Tibial artery (tissue), 4 donors: ENCODE data around the gene CCDC73.

Experiments used
- DNase-seq, 2 donors: peaks; one replicate each; pipeline ENCODE4 v3.0.0-alpha.2; 2019
- H3K27ac ChIP-seq, 2 donors: fragments of 200-600 bp; sonication (generic) in 1 of 2; 1 replicate in 1 of 2; 2 replicates in 1 of 2; pipeline ENCODE4 v1.5.1; 2018 to 2019; ENCODE audit warnings: mild to moderate bottlenecking in 1 of 2
- H3K27me3 ChIP-seq, 2 donors: fragments of 200-600 bp; sonication (generic) in 1 of 2; one replicate each; pipeline versions ENCODE4 v1.5.1 to v1.6.0; 2016 to 2019
- H3K36me3 ChIP-seq, 3 donors: fragments of 200-600 bp; sonication (generic) in 2 of 3; one replicate each; pipeline ENCODE4 v1.5.1; 2016 to 2019; ENCODE audit warnings: mild to moderate bottlenecking in 2 of 3
- H3K4me1 ChIP-seq, 4 donors: fragments of 200-600 bp; sonication (generic) in 2 of 4; 1 replicate in 3 of 4; 2 replicates in 1 of 4; pipeline ENCODE4 v1.5.1; 2016 to 2019
- H3K4me3 ChIP-seq, 2 donors: fragments of 200-600 bp; sonication (generic) in 1 of 2; 1 replicate in 1 of 2; 2 replicates in 1 of 2; pipeline ENCODE4 v1.5.1; 2018 to 2019; ENCODE audit warnings: mild to moderate bottlenecking in 2 of 2
- H3K9me3 ChIP-seq, 3 donors: fragments of 200-600 bp; sonication (generic) in 1 of 3; one replicate each; pipeline ENCODE4 v1.5.1; 2016 to 2019
- CTCF ChIP-seq, 2 experiments: fragments of 200-600 bp in 1 of 2; fragments of 450-650 bp in 1 of 2; IDR thresholded peaks; one replicate each; pipeline ENCODE4 v1.5.1; 2017 to 2019; ENCODE audit warnings: antibody characterized with exemption in 2 of 2, mild to moderate bottlenecking in 1 of 2, moderate library complexity in 1 of 2
- intact Hi-C: fragments of 100-400 bp; cut with DNase I; formaldehyde crosslinking; loops from one replicate; pipeline ENCODE4 v1.15.0; 2023; ENCODE audit warnings: low total_unique reads

The CCDC73 gene

GRCh38 chr11:32704775-32705174 is 89.7 kb downstream of the CCDC73 start:
- Histone ChIP-seq H3K4me3 (no peak overlapping the region), H3K9me3 (peaks cover 0 to 4% (median 0%) of the 10 kb centered on the region in 3 donors), H3K4me1 (no peaks in the 10 kb centered on the region), H3K27me3 (no peaks in the 10 kb centered on the region), H3K27ac (no peak overlapping the region), H3K36me3 (no peaks in the 10 kb centered on the region)
- intact Hi-C loops: no loop called here
- DNase-seq: no peak
- TF ChIP-seq CTCF (IDR thresholded peaks at IDR 0.05): no peak

- Histone ChIP-seq H3K27ac (no peak overlapping the region), H3K4me1 (no peaks in the 10 kb centered on the region), H3K4me3 (no peak overlapping the region), H3K27me3 (no peaks in the 10 kb centered on the region), H3K9me3 (peaks cover 0 to 4% (median 0%) of the 10 kb centered on the region in 3 donors), H3K36me3 (no peaks in the 10 kb centered on the region)
- no peak for DNase-seq
- intact Hi-C loops: no loop called here
- TF ChIP-seq CTCF (IDR thresholded peaks at IDR 0.05): no peak
Measured at GRCh38 chr11:32704261-32704660, 90.2 kb downstream of the CCDC73 start.

GRCh38 chr11:32701616-32702015 is 92.8 kb downstream of the CCDC73 start:
- H3K27me3 ChIP-seq: no peaks in the 10 kb centered on the region
- no peak for DNase-seq
- no peak overlapping the region for H3K27ac ChIP-seq
- H3K9me3 ChIP-seq: peaks cover 0 to 4% (median 0%) of the 10 kb centered on the region in 3 donors
- TF ChIP-seq CTCF (IDR thresholded peaks at IDR 0.05): no peak
- no peak overlapping the region for H3K4me3 ChIP-seq
- intact Hi-C loops: no loop called here
- no peaks in the 10 kb centered on the region for H3K4me1 ChIP-seq
- H3K36me3 ChIP-seq: no peaks in the 10 kb centered on the region

GRCh38 chr11:32698579-32698978 is 95.9 kb downstream of the CCDC73 start:
- no peak for TF ChIP-seq CTCF (IDR thresholded peaks at IDR 0.05)
- DNase-seq: no peak
- intact Hi-C loops: no loop called here
- Histone ChIP-seq H3K4me1 (no peaks in the 10 kb centered on the region), H3K27me3 (no peaks in the 10 kb centered on the region), H3K9me3 (no peaks in the 10 kb centered on the region), H3K27ac (no peak overlapping the region), H3K4me3 (no peak overlapping the region), H3K36me3 (no peaks in the 10 kb centered on the region)

GRCh38 chr11:32671051-32671450 is 123.4 kb downstream of the CCDC73 start:
- intact Hi-C loops: no loop called here
- H3K27ac ChIP-seq: no peak overlapping the region
- peaks cover 0 to 6% (median 5%) of the 10 kb centered on the region in 3 donors for H3K9me3 ChIP-seq
- no peaks in the 10 kb centered on the region for H3K36me3 ChIP-seq
- no peak for TF ChIP-seq CTCF (IDR thresholded peaks at IDR 0.05)
- H3K4me1 ChIP-seq: no peaks in the 10 kb centered on the region
- no peak overlapping the region for H3K4me3 ChIP-seq
- no peak for DNase-seq
- peaks cover 0 to 2% of the 10 kb centered on the region in 2 donors for H3K27me3 ChIP-seq

- H3K27me3 ChIP-seq: no peaks in the 10 kb centered on the region
- DNase-seq: no peak
- no peaks in the 10 kb centered on the region for H3K36me3 ChIP-seq
- no peaks in the 10 kb centered on the region for H3K9me3 ChIP-seq
- H3K4me1 ChIP-seq: no peaks in the 10 kb centered on the region
- no peak overlapping the region for H3K27ac ChIP-seq
- H3K4me3 ChIP-seq: no peak overlapping the region
- TF ChIP-seq CTCF (IDR thresholded peaks at IDR 0.05): no peak
- intact Hi-C loops: no loop called here
Measured at GRCh38 chr11:32659672-32660071, 134.8 kb downstream of the CCDC73 start.
